Measurements from ENCODE around the gene DGAT2.

DGAT2 gene

DNA sequence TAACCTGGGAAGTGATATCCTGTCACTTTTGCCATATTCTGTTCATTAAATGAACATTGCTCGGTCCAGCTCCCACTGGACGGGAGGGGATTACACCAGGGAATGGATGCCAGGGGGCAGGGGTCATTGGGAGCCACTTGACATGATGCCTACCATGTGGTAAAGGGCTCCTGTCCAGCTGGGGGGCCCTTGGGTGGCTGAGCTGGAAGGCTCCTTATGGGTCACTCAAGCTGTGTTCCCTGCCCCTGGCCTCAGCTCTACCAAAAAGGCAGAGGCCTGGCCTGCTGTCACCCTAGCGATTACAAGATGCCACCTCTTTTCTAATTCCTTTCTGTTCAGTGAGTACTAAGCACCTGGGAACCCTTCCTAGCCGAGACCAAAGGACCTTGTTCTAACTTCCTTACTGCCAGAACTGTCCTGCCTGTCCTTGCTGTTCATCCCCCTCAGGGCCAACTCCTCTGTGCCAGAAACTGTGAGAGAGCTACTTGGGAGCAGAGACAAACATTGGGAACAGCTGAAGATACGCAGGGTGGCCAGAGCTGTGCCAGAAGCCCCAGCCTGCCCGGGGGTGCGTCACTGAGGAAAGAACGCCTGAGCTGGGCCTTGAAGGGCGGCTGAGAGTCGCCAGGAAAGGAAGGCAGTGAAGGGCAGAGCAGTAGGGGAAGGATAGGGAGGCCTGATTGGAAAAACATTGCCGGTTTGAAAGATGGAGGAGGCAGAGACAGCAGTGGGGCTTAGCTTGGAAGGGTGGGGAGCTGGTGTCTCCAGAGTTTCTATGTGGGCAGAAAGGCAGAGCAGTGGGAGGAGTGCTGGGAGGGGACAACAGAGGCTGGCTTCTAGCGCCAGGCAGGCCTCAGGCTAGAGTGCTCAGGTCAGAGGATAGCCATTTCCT lies 33.7 kb downstream of the DGAT2 start:
- DNase-seq, result no peak

DNA sequence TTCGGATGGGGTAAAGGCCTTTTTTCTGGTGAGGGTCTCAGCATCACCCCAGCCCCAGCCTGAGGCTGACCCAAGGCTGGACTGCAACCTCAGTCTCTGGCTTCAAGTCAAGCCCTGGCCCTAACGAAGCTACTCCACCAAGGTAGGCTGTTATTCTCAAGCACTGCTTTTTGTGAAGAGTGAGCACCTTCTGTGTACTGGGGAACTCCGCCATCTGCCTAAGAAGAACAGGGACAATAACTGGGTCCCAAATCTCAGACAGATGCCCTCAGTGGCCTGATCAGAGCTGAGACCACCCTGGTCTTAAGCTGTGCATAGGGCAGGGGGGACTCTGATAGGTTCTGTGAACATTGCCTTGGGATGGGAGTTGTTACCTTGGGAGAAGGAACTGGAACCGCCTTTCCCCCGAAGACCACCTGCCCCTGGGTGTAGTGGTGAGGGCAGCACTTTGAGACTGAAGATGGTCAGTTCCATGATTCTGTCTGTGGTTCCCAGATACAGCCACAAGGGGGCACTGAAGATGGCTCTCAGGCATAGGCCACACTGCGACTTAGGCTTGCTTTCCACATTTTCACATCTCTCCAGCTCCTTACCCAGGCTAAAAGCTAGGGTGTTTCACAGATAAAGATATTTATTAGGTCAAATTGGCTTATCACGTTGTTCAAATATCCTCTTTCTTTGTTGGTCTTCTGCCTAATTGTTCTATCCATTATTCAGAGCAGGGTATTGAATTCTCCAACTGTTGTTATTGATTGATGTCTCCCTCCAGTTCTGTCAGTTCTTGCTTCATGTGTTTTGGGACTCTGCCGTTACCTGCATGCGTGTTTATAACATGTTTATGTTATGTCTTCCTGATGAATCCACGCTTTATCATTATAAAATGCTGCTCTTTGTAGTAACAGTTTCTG lies 34.6 kb downstream of the DGAT2 start:
- DNase-seq, result peak; percentile 6

DNA sequence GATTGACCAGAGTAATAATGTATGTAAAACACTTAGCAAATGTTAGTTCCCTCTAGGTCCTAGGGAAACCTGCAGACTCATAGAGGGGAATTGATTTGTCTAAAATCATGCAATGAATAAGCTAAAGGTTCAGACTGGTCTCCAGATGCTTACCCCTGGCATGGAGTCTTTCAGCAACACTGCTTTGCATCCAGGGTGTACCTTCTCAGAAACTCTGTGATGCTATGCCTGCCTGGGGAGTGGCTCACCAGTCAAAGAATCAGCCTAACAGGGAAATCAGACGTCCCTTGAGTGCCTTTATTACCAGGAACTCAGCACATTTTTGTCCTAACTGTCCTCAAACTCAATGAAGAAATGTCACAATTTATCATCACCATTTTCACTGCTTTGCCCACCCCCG lies 40.5 kb downstream of the DGAT2 start:
- DNase-seq, result no peak

DNA sequence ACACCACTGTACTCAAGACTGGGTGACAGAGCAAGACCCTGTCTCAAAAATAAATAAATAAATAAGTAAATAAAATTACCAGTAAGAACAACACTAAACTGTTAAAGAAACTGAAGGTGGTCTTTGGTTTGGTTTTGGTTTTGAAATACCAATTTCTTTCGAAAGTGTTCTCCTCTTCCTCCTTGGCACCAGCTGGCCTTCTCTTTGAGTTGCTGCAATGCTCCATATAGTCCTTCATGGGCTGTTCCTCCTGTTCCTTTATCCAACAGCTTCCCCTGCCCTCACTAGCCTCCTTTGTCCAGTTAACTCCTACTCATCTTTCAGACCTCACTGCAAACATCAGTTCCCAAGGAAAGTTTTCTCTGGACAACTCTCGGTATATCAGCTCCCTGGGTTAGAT lies 41.4 kb downstream of the DGAT2 start:
- no peak for DNase-seq

DNA sequence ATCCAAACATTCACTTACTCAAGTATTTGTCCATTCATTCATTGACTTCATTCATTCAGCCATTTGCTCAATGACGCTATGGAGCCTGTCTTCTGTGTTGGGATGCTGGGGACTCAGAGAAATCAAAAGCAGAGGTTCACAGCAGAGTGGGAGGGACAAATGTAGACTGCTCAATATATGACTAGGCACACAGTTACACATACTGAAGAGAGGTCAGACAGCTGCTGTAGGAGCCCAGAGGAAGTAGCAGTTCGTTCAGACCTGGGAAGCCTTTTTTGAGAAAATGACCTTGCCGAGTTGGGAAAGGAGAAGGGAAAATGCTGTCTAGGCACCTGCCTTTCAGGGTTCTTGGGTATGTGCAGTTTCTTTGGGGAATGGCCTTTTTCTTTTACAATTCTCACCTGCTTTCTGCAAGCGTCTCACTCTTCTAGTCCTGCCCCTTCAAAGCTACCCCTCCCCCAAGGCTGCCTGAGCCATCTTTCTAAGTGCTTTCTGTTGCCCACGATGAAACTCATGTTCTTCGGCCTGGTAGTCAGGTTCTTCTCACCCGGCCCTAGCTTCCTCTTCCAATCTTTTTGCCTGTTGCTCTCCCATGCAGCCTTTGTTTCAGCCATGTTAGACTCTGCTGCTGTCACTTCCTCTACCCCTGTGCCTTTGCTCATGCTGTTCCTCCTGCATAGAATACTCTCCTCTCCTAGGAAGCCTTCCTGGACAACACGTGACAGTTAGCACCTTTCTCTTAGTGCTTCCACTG lies 42.2 kb downstream of the DGAT2 start:
- DNase-seq, result no peak

DNA sequence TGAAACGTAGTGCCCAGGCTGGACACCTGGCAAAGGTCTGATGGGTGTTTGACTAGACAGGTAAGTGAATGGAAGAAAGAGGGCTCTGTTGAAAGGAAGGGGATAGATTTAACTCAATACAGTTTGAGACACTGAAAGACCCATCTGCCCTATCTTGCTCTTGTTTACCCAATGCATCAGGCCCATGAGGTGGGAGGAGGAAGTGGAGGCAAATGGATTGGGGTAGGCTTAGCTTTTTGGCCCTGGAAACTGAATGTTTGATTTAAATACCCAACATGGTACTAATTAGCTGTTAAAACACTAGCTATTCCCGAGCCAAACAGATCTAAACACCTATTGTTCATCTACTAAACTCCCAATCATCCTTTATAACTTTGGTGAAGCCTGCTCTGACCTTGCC lies 42.9 kb downstream of the DGAT2 start:
- DNase-seq, result no peak

DNA sequence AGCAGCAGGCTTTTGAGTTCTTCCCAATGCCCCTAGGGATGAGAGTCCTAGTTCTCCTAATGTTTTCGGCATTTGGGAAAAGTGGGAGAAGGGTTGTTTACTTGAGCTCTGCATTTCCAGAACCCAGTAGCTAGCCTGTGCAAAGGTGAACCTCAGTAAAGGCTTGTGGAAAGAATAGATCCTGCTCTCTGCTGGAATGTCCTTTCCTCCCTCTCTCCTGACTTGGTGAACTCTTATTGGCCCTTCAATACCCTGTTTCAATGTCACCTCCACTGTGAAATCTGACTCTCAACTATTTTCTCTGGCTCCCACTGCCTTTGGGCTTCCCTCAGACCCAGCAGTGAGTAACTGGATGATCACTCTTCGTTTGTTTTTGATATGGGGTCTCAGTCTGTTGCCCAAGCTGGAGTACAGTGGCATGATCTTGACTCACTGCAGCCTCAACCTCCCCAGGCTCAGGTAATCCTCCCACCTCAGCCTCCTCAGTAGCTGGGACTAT lies 44.0 kb downstream of the DGAT2 start:
- no peak for DNase-seq

DNA sequence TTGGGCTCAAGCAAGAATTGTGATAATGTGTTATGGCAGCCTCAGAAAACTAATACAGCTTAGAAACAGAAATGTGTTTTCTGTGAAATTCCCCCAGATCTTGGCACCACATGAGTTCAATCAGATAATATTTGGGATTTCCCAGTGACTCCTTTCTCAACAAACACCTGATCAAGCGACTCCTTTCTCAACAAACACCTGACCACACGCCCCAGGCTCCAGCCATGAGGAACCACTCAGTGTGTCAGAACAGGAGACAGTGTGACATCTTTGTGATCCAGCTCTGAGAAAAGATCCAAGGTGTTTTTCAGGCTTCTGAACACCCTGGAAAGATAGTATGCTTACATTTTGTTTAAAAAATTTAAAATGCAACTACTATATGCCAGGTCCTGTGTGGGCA lies 44.5 kb downstream of the DGAT2 start:
- no peak for DNase-seq

DNA sequence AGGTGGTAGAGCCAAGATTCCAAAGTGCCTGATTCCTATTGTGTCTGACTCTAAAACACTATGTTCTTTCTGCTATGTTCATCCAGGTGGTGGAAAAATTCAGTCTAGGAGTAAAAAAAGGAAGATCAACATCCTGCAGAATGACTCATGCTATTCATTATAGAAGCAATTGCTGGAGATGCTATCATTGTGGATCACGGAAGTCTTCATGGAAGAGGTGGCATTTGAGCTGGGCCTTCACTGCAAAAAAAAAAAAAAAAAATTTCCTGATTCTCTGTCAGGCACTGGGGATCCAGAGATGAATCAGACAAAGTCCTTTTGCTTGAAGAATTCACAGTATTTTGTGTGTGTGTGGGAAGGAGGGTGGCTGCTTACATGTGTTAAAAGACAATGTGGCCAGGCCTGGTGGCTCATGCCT lies 45.1 kb downstream of the DGAT2 start:
- DNase-seq, result no peak

DNA sequence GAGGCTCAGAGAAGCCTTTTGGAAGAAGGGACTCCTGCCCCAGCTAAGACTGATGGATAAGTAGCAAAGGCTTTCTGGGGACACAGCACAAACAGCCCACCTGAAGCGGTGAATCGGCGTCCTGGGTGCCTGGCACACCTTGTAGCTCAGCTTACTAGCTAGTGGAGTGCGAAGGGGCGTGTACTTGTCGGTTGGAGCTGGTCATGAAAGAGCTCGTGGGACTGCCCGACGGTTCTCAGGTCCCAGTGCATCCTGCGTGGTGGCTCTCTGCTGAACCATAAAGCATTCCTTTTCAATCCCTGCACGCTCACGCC lies 45.7 kb downstream of the DGAT2 start:
- peak; percentile 80 for DNase-seq

DNA sequence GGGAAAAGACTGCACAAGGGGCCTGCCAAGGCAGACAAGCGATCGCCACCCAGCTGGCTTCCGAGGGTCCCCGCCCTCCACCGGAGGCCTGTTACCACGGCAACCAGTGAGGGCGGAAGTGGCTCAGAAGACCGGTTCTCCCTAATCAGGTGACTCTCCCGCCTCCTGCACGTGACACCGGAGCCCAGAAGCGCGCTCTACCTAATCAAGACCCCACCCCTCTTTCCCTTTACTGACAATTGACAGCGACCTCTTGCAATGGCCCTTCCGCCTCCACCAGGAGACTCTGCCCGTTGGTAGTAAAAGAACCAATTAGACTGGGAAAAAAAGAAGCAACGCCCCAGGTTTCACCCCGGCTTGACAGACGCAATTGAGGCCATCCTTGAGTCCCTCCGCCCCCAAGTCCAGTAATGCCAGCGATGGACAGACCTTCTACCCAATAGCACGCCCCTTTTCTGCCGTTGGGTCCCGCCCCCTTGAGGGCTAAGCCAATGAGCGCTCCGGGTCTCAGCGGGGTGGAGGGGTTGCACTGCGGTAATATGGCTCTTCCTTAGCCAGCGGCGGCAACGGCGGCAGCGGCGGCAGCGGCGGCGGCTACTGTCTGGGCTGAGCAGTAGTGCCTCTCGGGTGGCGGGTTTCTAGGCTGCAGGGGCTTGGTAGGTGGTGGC lies 46.2 kb downstream of the DGAT2 start, which contains the start of gene UVRAG:
Gene UVRAG, plus strand, starts transcription at position 534 of the 668 bp plus-strand sequence. CDS start 198 bp downstream, outside the sequence.
- DNase-seq, result peak; percentile 99

DNA sequence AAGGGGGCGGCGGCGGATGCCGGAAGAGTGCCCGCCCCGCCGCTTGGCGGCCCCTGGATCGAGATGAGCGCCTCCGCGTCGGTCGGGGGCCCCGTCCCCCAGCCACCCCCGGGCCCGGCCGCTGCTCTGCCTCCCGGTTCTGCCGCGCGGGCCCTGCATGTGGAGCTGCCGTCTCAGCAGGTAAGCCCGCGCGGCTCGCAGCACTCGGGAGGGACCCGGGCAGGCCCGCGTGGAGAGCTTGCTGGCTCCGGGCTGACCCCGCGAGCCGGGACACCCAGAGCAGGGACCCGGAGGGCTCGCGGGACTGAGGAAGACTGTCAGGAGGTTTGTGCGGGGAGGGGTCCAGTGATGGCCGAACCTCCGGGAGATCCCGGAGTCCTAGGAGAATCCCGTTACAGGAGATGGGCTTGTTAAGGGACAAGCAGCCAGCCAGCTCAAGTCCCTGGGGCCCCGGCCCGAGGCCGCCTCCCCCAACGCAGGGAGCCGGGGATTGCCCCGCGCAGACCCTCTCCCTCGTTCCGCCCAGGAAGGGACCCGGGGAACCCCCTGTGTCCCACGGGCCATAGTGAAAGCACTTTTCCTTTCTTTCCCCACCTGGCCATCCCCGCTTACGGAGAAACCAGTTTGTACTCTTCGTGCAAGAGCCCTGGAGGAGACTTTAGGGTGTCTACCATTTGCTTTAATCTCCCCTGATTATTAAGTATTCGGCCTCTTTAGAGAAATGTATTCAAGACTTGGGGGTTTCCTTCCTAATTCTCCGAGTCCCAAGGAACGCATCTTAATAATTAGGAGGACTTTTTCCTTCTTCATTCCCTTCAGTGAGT lies 47.0 kb downstream of the DGAT2 start:
- no peak for DNase-seq

DNA sequence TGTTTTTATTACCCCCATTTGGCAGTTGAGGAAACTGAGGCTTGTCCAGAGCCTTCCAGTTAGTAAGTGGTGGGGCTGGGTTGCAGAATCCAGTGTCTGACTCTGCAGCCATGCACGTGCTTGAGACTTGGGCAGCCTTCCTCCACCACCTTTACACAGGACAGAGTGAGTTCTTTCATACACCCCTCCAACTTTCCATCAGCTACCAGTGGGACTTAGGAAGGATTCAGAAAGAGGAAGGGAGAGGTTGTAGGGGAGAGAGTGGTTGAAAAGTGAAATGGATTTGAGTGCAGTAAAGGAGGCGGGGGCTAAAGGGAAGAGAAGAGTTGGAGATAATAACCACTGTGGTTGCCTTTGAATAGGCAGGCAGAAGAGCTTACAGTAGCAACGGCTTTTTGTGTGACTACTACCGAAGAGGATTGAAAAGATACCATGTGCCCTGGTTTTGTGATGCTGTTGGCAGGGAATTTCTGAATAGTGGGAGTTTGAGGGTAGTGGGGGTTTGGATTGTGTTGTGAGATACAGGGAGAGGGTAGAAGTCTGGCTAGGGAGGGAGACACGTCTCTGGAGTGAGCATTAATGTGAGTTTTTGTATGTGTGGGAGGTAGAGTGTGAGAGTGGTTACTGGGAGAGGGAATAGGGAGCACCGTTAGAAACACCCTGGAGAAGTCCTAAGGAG lies 48.1 kb downstream of the DGAT2 start:
- no peak for DNase-seq

DNA sequence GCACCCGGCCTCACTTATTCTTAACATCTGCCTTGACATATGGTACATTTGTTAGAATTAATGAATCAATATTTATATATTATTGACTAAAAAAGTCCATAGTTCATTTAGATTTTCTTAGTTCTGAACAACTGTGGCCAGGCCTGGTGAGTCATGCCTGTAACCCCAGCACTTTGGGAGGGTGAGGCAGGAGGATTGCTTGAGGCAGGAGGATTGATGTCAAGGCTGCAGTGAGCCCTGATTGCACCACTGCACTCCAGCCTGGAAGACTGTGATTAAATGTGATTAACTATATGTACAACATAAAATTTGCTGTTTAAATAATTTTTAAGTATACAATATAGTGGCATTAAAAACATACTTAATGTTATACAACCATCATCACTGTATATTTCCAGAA lies 52.1 kb downstream of the DGAT2 start:
- no peak for DNase-seq

DNA sequence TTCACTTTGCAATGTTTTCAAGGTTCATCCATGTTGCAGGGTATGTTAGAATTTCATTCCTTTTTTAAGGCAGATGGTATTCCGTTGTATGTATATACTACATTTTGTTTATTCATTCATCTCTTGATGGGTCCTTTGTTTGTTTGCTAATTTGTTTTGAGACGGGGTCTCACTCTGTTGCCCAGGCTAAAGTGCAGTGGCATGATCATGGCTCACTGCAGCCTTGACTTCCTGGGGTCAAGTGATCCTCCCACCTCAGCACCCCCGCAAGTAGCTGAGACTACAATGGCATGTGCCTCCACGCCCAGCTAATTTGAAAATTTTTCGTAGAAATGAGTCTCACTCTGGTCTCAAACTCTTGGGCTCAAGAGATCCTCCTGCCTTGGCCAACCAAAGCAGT lies 52.6 kb downstream of the DGAT2 start:
- DNase-seq, result no peak

DNA sequence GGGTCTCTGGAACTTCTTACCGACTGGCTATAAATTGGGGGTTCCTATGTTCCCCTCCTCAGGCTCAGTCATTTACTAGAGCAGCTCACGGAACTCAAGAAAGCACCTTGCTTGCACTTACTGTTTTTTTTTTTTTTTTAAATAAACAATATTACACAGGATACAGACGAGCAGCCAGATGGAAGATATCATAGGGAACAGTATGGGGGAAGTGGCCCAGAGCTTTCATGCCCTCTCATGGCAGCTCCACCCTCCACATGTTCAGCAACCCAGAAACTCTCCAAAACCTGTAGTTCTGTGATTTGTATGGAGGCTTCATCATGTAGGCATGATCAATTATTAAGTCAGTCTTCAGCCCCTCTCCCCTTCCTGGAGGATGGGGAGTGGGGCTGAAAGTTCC lies 54.0 kb downstream of the DGAT2 start:
- DNase-seq, result no peak

DNA sequence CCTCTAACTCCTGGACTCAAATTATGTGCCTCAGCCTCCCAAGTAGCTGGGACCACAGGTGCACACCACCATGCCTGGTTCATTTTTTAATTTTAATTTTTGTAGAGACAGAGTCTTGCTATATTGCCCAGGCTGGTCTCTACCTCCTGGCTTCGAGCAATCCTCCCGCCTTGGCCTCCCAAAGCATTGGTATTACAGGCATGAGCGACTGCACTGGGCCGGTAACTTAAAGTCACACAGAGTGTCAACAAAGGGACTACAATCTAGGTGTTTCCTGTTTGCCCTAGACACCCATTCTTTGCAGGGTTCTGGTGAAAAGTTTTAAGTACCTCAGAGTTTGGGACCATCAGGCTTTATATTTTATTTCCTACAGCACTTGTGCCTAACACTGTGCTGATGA lies 54.8 kb downstream of the DGAT2 start:
- no peak for DNase-seq

DNA sequence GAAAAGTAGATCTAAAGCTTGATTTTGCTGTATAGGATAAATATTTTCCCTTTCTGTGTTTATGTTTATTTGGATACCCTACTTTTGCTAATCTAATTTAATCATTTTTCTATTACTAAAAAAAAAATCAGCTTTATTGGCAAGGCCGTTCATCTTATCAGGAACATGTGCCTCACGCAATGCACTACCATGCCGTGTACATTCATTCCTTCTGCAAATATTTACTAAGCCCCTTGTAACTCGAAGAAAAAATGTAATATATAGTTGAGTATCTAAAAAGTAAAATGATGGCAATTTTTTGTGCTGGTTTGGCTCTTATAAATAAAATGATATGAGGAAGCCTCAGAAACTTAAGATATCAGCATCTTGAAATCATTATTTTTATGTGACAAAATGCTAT lies 55.4 kb downstream of the DGAT2 start:
- DNase-seq, result no peak

DNA sequence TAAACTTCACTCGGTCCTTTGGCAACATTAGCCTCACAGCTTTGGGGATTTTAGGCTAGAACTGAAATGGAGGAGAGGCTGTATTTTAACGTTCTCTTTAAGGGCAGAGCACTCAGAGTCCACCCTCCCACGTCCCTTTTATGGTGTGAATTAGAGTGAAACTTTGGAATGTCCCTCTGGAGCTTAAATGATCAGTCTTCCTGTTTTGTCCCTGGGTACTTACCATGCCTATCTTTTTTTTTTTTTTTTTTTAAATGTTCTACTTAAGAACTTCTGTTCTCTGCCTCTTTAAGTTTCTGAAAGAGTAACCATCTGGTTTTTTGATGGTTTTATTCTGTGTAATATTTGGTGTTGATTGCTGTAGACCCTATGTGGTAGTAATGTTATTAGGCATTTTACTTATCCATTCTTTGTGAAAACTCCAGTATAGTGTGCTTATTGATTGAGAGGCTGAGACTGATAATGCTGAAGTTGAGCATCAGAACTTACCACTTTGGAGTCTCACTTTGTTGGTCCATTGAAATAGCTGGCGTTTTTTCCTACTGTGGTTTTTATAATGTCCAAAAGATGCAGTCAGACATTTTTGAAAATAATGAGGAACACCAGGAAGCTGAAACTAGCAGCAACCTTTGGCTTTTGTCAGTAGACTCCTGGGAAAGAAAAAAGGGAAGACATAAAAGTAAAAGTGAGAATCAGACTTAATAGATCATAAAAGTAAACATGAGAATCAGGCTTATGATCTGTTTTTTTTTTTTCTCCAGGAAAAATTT lies 58.1 kb downstream of the DGAT2 start:
- DNase-seq, result no peak

DNA sequence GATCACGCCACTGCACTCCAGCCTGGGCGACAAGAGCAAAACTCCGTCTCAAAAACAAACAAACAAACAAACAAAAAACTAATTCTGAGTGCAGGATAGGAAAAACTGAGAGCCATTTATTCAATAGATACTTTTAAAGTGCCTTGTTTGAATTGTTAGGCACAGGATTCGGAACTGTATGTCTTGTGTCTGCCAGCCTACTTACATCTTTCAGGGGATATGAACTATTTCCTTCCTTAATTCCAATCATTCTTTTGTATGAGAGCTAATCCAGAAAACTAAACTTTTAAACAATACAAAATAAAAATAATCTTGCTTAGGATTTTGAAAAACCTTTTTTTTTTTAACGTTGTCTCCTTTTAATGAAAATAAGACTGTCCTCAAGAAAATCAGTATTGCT lies 59.0 kb downstream of the DGAT2 start:
- DNase-seq, result no peak
